Keratinocyte (primary cell): ENCODE results near the gene ROPN1L. TPM values are rescaled to one million over a fixed set of nuclear protein-coding genes. Genes with fewer than 3 reads are reported as not detected.

Experiments used
- DNase-seq: peaks from one replicate; pipeline ENCODE4 v3.0.0-alpha.2; 2011; ENCODE audit warnings: low read depth, missing footprints, low spot score
- FAIRE-seq: peaks from 2 replicates; lab custom pipeline; 2011; peaks lifted over from hg19 to GRCh38; lab: Jason Lieb, UNC
- H2AFZ ChIP-seq: 2 replicates; pipeline ENCODE4 v1.6.0; 2012; ENCODE audit warnings: low read length, control low read depth, inconsistent platforms; ENCODE audit not compliant: control insufficient read depth
- H3K27ac ChIP-seq: 2 replicates; pipeline ENCODE4 v1.5.1; 2011; ENCODE audit warnings: low read length; ENCODE audit not compliant: control insufficient read depth, insufficient read depth
- H3K27me3 ChIP-seq: 3 replicates; pipeline ENCODE4 v1.6.0; 2011; ENCODE audit warnings: low read length; ENCODE audit not compliant: control insufficient read depth, insufficient read depth; ENCODE audit errors: extremely low read depth
- H3K36me3 ChIP-seq, 2 experiments: 2 replicates in 1 of 2; 3 replicates in 1 of 2; pipeline ENCODE4 v1.5.1; 2011; ENCODE audit warnings: low read length in 2 of 2, mild to moderate bottlenecking in 1 of 2; ENCODE audit not compliant: control insufficient read depth in 2 of 2, insufficient read depth in 2 of 2; ENCODE audit errors: extremely low read depth in 1 of 2
- H3K4me1 ChIP-seq: 3 replicates; pipeline ENCODE4 v1.5.1; 2011; ENCODE audit warnings: low read length; ENCODE audit not compliant: control insufficient read depth, insufficient read depth; ENCODE audit errors: extremely low read depth
- H3K4me2 ChIP-seq: 3 replicates; pipeline ENCODE4 v1.6.0; 2011; ENCODE audit warnings: low read depth, low read length; ENCODE audit not compliant: control insufficient read depth, insufficient read depth; ENCODE audit errors: extremely low read depth
- H3K4me3 ChIP-seq, 3 experiments: fragments of 200-600 bp in 1 of 3; sonication (generic) in 1 of 3; 2 replicates in 2 of 3; 3 replicates in 1 of 3; pipeline ENCODE4 v1.5.1; 2011 to 2016; ENCODE audit warnings: low read length in 3 of 3, mild to moderate bottlenecking in 3 of 3, control low read depth in 2 of 3, inconsistent platforms in 1 of 3, low read depth in 1 of 3, mixed read lengths in 1 of 3, mixed run types in 1 of 3, moderate library complexity in 1 of 3; ENCODE audit not compliant: control insufficient read depth in 2 of 3, insufficient read depth in 2 of 3; ENCODE audit errors: extremely low read depth in 1 of 3
- H3K79me2 ChIP-seq: 2 replicates; pipeline ENCODE4 v1.6.0; 2012; ENCODE audit warnings: low read length; ENCODE audit not compliant: control insufficient read depth, insufficient read depth
- H3K9ac ChIP-seq: 3 replicates; pipeline ENCODE4 v1.6.0; 2011; ENCODE audit warnings: low read length; ENCODE audit not compliant: control insufficient read depth, insufficient read depth; ENCODE audit errors: extremely low read depth
- H3K9me1 ChIP-seq: 3 replicates; pipeline ENCODE4 v1.6.0; 2011; ENCODE audit warnings: low read length; ENCODE audit not compliant: control insufficient read depth, insufficient read depth; ENCODE audit errors: extremely low read depth
- H3K9me3 ChIP-seq: 2 replicates; pipeline ENCODE4 v1.5.1; 2012; ENCODE audit warnings: low read depth, low read length; ENCODE audit not compliant: control insufficient read depth
- H4K20me1 ChIP-seq: 3 replicates; pipeline ENCODE4 v1.6.0; 2011; ENCODE audit warnings: low read length; ENCODE audit not compliant: control insufficient read depth, insufficient read depth; ENCODE audit errors: extremely low read depth
- CTCF ChIP-seq, 3 experiments: IDR thresholded peaks in 1 of 3; conservative IDR thresholded peaks in 1 of 3; optimal IDR thresholded peaks in 1 of 3; 2 replicates in 2 of 3; 3 replicates in 1 of 3; pipeline versions ENCODE3 to v1.5.1; 2011; ENCODE audit warnings: low read length in 3 of 3, mild to moderate bottlenecking in 3 of 3, moderate library complexity in 2 of 3, control low read depth in 1 of 3, inconsistent platforms in 1 of 3; ENCODE audit not compliant: insufficient read depth in 2 of 3; ENCODE audit errors: extremely low read depth in 1 of 3
- EZH2 ChIP-seq: IDR thresholded peaks from one replicate; pipeline ENCODE4 v1.6.1; 2012; ENCODE audit warnings: inconsistent platforms, mild to moderate bottlenecking, low read length, moderate library complexity
- dilution Hi-C: fragments of 300-500 bp; cut with MboI; formaldehyde crosslinking; loops from one replicate; pipeline ENCODE4 v1.7.0; 2020; ENCODE audit warnings: low sequenced_read_pairs; ENCODE audit not compliant: extremely low pct_ligation_motif_present
- polyA plus RNA-seq, 5 experiments: library from polyadenylated mRNA; depleted of rRNA in 3 of 5; stranded (reverse) in 3 of 5; stranded (forward) in 1 of 5; unstranded in 1 of 5; fragments of >200 nt; gene quantifications; 1 replicate in 1 of 5; 2 replicates in 3 of 5; 3 replicates in 1 of 5; pipeline versions ENCODE4 v1.2.1 to v1.2.3, GENCODE V29; 2011 to 2012; ENCODE audit warnings: missing spikeins in 2 of 5, low read depth in 1 of 5, low replicate concordance in 1 of 5

The ROPN1L gene
- polyA plus RNA-seq, 1 donor (not counting 4 experiments of a cell fraction or from before 2014, with no cell fraction given): not detected

GRCh38 chr5:10488144-10488543 lies 46.5 kb downstream of the ROPN1L start:
- Histone ChIP-seq H3K9ac (no peak overlapping the region), H3K27ac (no peak overlapping the region), H4K20me1 (no peaks in the 10 kb centered on the region), H3K9me3 (no peaks in the 10 kb centered on the region), H3K4me1 (peaks cover 2% of the 10 kb centered on the region), H3K79me2 (no peaks in the 10 kb centered on the region), H2AFZ (no peak overlapping the region), H3K9me1 (no peaks in the 10 kb centered on the region), H3K4me2 (no peak overlapping the region), H3K27me3 (no peaks in the 10 kb centered on the region), H3K4me3 (no peak overlapping the region), H3K36me3 (no peaks in the 10 kb centered on the region)
- dilution Hi-C loops: no loop called here
- DNase-seq (no peak), FAIRE-seq (no peak)
- TF ChIP-seq CTCF (optimal IDR thresholded peaks at IDR 0.05 in 1 of 3, IDR thresholded peaks at IDR 0.05 in 1 of 3, conservative IDR thresholded peaks at IDR 0.05 in 1 of 3; ENCODE audit: extremely low read depth in 1 of 3, insufficient read depth in 2 of 3, low read length in 3 of 3): no peak
- TF ChIP-seq EZH2: no peak

- H3K4me1 ChIP-seq: peaks cover 2% of the 10 kb centered on the region
- H3K4me2 ChIP-seq: no peak overlapping the region
- no peaks in the 10 kb centered on the region for H3K79me2 ChIP-seq
- H3K9me3 ChIP-seq: no peaks in the 10 kb centered on the region
- no peaks in the 10 kb centered on the region for H3K36me3 ChIP-seq
- H3K4me3 ChIP-seq: no peak overlapping the region
- dilution Hi-C loops: no loop called here
- no peaks in the 10 kb centered on the region for H3K9me1 ChIP-seq
- no peak overlapping the region for H3K9ac ChIP-seq
- DNase-seq (no peak), FAIRE-seq (no peak)
- no peaks in the 10 kb centered on the region for H3K27me3 ChIP-seq
- no peak overlapping the region for H3K27ac ChIP-seq
- H4K20me1 ChIP-seq: no peaks in the 10 kb centered on the region
- H2AFZ ChIP-seq: no peak overlapping the region
- no peak for TF ChIP-seq CTCF (optimal IDR thresholded peaks at IDR 0.05 in 1 of 3, IDR thresholded peaks at IDR 0.05 in 1 of 3, conservative IDR thresholded peaks at IDR 0.05 in 1 of 3; ENCODE audit: extremely low read depth in 1 of 3, insufficient read depth in 2 of 3, low read length in 3 of 3)
- TF ChIP-seq EZH2: no peak
Observed at GRCh38 chr5:10489810-10490426, 48.2 kb downstream of the ROPN1L start.
